GM18951 (cell line): Measurements from ENCODE around the gene B3GALNT1.
"Not testable (repeated sequence)": the region's sequence is repeated elsewhere in the genome, so short reads cannot be mapped to it uniquely, and the experiment has no call there.

Experiments
- POLR2A ChIP-seq: IDR thresholded peaks from 4 replicates; pipeline ENCODE4 v1.6.1; 2011; ENCODE audit warnings: mild to moderate bottlenecking; ENCODE audit not compliant: insufficient read length, insufficient read depth; ENCODE audit errors: extremely low read depth
- in situ Hi-C: fragments of 300-500 bp; cut with MboI; formaldehyde crosslinking; loops from one replicate; pipeline ENCODE4 v1.12.0; 2022; ENCODE audit warnings: low sequenced_read_pairs, mixed read lengths, inconsistent platforms; ENCODE audit not compliant: unreplicated experiment

The B3GALNT1 gene

GRCh38 chr3:161035711-161036110 lies 69.4 kb downstream of the B3GALNT1 start:
- in situ Hi-C loops: no loop called here
- TF ChIP-seq POLR2A: no peak

- in situ Hi-C loops: not testable (repeated sequence)
Observed at GRCh38 chr3:161034913-161035550, 70.1 kb downstream of the B3GALNT1 start.
